GM13976 (cell line): Measurements from ENCODE around the gene SLC2A10.
"Not testable (repeated sequence)": the region's sequence is repeated elsewhere in the genome, so short reads cannot be mapped to it uniquely, and the experiment has no call there.

Experiments
- DNase-seq: peaks from one replicate; pipeline ENCODE4 v3.0.0; 2012; ENCODE audit warnings: low spot score
- in situ Hi-C: fragments of 300-500 bp; cut with MboI; formaldehyde crosslinking; loops from one replicate; pipeline ENCODE4 v1.12.0; 2022; ENCODE audit warnings: low sequenced_read_pairs, mixed read lengths, inconsistent platforms; ENCODE audit not compliant: unreplicated experiment
- TF ChIP-seq, protein P1 (sequence below): IDR thresholded peaks from 2 replicates; pipeline ENCODE4 v1.5.1; 2012; ENCODE audit warnings: borderline replicate concordance, mild to moderate bottlenecking; ENCODE audit not compliant: insufficient read depth; ENCODE audit errors: extremely low read depth, missing control alignments, control extremely low read depth

Gene SLC2A10

GRCh38 chr20:46673394-46674252 lies 35.8 kb upstream of the SLC2A10 start:
- TF ChIP-seq, protein P1, sequence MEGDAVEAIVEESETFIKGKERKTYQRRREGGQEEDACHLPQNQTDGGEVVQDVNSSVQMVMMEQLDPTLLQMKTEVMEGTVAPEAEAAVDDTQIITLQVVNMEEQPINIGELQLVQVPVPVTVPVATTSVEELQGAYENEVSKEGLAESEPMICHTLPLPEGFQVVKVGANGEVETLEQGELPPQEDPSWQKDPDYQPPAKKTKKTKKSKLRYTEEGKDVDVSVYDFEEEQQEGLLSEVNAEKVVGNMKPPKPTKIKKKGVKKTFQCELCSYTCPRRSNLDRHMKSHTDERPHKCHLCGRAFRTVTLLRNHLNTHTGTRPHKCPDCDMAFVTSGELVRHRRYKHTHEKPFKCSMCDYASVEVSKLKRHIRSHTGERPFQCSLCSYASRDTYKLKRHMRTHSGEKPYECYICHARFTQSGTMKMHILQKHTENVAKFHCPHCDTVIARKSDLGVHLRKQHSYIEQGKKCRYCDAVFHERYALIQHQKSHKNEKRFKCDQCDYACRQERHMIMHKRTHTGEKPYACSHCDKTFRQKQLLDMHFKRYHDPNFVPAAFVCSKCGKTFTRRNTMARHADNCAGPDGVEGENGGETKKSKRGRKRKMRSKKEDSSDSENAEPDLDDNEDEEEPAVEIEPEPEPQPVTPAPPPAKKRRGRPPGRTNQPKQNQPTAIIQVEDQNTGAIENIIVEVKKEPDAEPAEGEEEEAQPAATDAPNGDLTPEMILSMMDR, result no peak
- no peak for DNase-seq
- in situ Hi-C loops, result no loop called here

GRCh38 chr20:46674253-46675083 lies 35.0 kb upstream of the SLC2A10 start:
- TF ChIP-seq, protein P1, result no peak
- in situ Hi-C loops, result loop anchor here (25.0 kb wide), 1 partner anchor 537 kb away; no protein-coding TSS in a partner anchor
- no peak for DNase-seq

DNA sequence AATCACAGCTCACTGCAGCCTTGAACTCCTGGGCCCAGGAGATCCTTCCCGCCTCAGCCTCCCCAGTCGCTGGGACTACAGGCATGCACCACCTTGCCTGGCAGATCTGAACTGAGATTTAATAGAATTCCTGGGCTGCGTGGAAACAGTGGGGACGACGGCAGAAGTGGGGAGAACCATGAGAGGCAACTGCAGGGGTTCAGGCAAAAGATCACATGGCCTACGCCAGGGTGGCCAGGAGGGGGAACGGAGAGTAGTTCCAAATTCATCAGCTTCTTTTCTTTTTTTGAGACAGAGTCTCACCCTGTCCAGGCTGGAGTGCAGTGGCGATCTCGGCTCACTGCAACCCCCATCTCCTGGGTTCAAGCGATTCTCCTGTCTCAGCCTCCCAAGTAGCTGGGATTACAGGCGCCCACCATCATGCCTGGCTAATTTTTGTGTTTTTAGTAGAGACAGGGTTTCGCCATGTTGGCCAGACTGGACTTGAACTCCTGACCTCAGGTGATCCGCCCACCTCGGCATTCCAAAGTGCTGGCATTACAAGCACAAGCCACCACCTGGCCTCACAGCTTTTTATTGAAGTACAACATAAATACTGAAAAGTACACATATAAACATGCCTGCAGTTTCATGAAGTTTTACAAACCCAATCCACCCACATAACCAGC lies 32.7 kb upstream of the SLC2A10 start:
- in situ Hi-C loops, result loop anchor here (25.0 kb wide), 1 partner anchor 539 kb away; no protein-coding TSS in a partner anchor
- DNase-seq, result not testable (repeated sequence)

DNA sequence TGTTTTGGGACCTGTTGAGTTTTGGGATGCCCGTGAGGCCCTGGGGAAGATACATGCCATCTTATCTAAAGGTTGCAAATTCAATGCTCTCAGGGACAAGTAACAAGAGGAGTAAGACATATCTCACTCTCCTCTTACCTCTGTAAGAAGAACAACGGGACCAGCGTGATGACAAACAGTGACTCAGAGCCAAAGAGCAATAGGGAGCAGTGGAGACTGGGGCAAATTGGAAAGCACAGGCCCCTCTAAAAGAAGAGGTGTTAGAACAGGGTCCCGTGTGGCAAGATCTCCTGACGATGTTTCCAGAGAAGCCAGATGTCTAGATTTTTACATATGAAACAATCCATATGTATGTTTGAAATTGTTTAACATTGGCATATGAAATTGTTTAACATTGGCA lies 31.8 kb upstream of the SLC2A10 start:
- in situ Hi-C loops, result loop anchor here (25.0 kb wide), 1 partner anchor 540 kb away; no protein-coding TSS in a partner anchor
- TF ChIP-seq, protein P1, result no peak
- DNase-seq, result no peak

- no peak for DNase-seq
- in situ Hi-C loops, result loop anchor here (25.0 kb wide), 1 partner anchor 541 kb away; no protein-coding TSS in a partner anchor
These were observed 30.9 kb upstream of the SLC2A10 start for GRCh38 chr20:46678516-46678915.

GRCh38 chr20:46680684-46681031 lies 28.8 kb upstream of the SLC2A10 start:
- no peak for DNase-seq
- in situ Hi-C loops, result loop anchor here (5.0 to 25.0 kb wide), 2 partner anchors 158 to 543 kb away; no protein-coding TSS in a partner anchor
- TF ChIP-seq, protein P1, result no peak

More at GRCh38 chr20:46678516-46678915, 30.9 kb upstream of the SLC2A10 start:
- TF ChIP-seq, protein P1, result no peak
